NCI-H187 treated with DMSO at 0.1 percent for 48 hours (cell line): Measurements from ENCODE around the gene CUL5.
A peak's percentile ranks its signal among the peaks of the same experiment; 100 is the strongest.

Source experiments
- DNase-seq: peaks from one replicate; lab custom pipeline; 2025; lab: John Stamatoyannopoulos, UW

CUL5 gene

DNA sequence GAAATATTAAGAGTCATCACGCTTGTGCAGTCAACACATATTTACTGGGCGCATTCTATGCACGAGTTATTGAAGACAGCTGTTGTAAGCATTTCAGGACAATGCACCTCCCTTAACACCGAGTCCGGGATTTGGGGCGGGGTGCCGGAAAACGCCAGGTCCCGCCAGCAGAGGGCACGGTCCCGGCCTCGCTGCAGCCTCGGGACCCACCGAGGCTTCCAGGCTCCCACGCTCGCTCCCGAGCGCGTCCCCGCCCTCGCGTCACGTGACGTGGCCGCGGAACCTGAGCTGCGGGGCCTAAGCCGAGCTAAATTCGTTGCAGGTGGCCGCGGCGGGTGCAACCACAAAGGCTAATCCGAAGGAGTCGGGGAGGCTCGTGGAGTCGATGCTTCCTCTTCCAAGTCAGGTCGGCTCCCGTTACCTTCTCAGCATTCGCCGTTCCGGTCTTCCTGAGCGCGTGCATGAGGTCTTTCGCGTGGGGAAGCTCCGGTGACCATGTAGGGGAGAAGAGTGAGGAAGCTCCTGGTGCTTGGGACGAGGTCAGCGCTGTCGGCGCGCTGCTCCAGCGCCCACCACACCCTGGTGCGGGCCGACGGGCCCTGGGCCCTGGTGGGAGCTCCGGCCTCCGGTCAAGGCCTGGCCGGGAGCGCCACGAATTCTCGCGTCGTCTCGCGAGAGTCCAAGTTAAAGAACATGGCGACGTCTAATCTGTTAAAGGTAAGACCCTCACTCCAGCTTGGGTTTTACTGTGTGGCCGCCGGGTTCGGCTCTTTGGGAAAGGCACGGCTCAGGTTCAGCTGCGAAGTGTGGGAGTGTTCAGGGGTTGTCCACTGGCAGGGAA is at the start of gene CUL5:
TSS of gene CUL5 (plus strand) at position 243 of the 841 bp plus-strand sequence. CDS start at position 694, 451 bp downstream.
- DNase-seq, result peak; percentile 16

DNA sequence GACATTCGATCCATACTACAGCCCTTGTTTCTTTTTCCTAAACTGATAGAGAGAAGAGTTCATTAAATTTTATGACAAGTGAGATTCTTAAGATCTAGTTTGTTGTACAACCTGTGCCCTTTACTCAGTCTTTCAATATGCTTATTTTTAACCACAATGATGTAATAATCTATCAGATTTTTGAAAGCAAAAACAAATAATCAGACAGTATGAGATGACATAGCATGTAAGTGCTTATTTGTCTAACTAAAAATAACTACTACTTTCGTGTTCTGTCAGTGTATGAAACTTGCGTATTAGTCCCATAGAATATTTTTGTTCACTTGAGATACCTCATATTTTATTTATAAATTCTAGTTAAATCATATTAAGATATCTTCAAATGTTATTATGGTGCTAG is 47.2 kb upstream of the CUL5 start:
- no peak for DNase-seq

DNA sequence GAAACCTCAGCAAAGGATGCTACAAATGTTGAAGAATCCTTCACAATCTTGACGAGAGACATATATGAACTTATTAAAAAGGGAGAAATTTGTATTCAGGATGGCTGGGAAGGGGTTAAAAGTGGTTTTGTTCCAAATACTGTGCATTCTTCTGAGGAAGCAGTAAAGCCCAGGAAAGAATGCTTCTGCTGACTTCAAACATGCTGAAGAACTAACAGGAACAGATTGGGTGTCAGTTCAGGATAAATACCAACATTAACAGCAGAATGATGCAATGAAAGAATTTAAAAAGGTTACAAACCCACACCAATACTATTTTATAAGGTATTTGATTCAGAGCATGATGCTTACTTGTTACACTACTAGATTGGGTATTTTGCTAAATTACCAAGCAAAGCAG is 46.5 kb upstream of the CUL5 start:
- DNase-seq, result no peak

DNA sequence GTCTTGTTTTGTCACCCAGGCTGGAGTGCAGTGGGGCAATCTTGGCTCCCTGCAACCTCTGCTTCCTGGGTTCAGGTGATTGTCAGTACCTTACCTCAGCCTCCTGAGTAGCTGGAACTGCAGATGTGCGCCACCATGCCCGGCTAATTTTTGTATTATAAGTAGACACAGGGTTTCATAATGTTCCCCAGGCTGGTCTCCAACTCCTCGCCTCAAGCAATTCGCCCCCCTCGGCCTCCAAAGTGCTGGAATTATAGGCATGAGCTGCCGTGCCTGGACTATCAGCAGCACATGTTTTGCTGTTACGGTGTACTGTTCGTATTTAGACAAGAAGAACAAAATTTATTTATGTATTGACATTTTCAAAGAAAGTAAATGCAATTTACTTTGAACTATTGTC is 45.6 kb upstream of the CUL5 start:
- DNase-seq, result no peak

DNA sequence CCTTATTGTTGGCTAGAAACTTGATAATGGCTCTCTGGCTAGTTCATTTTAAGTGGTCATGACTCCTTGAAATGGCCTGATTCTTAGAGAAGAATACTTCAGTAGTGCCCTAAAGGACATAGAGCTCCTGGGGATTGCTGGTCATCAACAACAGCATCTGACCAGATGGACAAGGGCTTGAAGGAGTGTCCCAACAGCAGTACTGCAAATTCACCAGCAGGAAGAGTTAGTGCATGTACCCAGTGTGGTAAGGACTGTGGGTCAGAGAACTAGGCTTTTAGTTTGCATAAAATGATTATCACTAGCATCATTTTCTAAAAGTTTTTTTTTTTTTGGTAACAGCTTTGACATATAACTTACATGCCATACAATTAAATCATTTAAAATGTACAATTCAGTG is 39.5 kb upstream of the CUL5 start:
- no peak for DNase-seq

DNA sequence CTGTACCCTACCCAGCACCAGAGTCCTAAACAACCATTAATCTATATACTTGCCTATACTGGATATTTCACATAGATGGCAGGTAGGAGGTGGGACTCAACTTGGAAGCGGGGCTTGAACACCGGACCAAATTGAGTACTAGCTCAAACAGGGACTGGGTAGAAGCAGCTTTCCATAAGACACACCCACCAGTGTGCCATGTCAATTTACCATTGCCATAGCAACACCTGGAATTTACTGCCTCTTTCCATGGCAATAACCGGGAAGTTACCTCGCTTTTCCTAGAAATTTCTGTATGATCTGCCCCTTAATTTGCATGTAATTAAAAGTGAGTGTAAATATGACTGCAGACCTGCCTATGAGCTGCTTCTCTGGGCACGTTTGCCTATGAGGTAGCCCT is 38.6 kb upstream of the CUL5 start:
- no peak for DNase-seq

DNA sequence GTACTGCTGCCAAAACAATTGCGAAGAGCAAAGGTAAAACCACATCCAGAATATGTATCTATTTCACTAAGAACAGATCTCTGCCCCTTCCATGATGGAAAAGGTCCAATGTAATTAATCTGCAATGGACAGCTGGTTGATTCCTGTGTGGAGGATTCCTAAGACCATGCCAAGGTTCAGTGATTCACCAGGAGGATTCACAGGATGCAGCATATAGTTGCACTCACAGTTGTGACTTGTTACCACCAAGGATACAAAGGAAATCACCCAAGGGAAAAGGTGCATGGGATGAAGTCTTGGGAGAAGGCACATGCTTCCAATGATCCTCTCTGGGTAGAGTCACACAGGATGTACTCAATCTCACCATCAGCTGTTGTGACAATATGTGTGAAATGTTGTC is 35.1 kb upstream of the CUL5 start:
- DNase-seq, result no peak

DNA sequence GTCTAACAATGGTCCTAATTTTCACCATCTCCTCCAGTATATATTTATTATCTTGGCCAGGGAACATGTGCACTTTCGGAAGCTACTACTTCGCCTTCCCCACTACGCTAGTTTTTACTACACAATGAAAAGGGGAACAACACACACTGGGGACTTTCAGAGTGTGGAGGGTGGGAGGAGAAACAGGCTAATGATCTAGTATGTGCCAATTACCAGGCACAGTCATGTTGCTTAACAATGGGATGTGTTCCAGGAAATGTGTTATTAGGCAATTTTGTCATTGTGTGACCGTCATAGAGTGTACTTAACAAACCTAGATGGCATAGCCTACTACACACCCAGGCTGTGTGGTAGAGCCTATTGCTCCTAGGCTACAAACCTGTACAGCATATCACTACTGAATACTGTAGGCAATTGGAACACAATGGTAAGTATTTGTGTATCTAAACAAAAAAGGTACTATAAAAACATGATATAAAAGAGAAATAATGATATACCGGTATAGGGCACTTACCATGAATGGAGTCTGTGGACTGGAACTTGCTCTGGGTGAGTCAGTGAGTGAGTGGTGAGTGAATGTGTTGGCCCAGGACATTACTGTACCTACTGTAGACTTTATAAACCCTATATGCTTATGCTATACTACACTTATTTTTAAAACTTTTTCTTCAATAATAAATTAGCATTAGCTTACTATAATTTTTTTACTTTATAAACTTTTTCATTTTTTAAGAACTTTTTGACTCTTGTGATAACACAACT is 20.1 kb upstream of the CUL5 start:
- DNase-seq, result no peak

DNA sequence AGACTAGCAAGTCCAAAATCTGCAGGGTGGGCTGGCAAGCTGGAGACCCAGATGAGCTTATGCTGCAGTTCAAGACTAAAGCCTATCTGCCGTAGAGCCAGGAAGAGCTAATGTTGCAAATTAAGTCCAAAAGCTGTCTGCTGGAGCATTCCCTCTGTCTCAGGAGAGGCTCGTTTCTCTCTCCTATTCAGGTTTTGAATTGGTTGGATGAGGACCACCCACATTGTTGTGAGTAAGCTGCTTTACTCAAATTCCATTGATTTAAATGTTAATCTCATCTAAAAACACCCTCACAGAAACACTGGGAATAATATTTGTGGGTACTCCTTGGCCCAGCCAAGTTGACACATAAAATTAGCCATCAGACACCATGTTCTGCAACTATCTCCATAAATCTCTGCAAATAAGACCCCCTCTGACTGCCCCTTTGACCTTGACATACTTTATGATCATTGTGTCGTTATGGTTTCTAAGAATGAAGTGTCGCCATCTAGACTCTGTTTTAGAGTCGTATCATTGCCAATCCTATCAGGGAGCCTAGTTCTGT is 16.8 kb upstream of the CUL5 start:
- DNase-seq, result no peak

DNA sequence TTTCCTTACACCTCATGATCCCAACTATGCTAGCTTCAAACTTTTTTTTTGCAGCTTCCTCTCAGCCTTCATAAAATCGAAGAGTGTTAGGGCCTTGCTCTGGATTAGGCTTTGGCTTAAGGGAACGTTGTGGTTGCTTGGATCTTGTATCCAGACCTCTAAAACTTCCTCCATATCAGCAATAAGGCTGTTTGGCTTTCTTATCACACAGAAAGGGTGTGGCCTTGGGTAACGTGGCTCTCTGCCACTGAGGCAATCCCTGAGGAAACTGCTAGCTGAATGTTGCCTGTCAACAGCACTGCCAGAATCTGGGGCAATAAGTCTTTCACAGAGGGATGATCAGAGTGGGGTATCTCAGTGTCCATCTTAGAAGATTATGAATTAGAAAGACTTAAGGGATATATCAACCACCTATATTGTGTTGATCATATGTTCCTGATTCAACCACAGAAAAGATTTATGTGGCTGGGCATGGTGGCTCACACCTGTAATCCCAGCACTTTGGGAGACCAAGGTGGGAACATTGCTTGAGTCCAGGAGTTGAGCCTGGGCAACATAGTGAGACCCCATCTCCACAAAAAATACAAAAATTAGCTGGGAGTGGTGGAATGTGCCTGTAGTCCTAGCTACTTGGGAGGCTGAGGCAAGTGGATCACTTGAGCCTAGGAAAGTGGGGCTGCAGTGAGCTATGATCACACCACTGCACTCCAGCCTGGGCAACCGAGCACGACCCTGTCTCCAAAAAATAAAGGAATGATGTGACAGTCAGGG is 12.5 kb upstream of the CUL5 start:
- DNase-seq, result no peak

DNA sequence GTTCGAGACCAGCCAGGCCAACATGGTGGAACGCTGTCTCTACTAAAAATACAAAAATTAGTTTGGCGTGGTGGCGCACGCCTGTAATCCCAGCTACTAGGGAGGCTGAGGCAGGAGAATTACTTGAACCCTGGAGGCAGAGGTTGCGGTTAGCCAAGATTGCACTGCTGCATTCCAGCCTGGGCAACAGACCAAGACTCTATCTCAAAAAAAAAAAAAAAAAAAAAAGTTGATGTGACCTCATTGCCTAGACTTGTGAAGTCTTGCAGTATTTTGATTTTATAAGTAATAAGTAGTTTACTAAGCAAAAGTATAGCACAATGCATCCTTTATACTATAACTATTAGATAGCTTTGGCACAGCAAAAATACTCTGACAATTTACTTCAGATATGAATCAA is 9.9 kb upstream of the CUL5 start:
- no peak for DNase-seq

DNA sequence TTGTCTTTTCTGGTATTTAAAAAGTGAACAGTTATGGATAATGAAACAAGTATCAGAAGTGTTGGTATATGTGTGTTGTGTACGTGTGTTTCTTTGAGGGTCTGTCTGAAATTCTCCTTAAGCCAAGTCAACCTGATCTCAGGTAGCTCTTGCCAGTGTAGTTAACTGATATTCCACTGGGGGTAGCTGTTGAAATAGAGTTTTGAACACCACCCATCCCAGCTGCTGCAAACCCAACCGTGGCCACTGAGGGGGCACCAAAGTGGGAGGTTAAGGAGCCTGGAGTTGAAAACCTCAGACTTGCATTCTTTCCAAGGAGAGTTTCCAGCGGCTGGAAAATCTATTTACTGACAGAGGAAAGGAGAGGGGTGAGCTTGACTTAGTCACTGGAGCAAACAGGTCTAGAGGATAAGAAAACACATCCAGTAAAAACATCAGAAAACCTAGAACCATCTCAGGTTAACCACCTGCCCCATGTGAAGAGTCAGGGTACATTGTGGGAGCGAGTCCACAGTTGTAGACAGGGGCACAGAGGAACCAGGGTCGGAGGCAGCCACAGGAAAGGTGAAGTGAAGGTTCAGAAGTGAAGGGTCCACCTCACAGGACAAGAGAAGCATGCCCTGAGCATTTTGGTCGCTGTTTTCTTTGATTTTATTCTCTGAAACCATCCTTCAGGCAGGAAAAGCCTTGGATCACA is 8.8 kb upstream of the CUL5 start:
- DNase-seq, result no peak

DNA sequence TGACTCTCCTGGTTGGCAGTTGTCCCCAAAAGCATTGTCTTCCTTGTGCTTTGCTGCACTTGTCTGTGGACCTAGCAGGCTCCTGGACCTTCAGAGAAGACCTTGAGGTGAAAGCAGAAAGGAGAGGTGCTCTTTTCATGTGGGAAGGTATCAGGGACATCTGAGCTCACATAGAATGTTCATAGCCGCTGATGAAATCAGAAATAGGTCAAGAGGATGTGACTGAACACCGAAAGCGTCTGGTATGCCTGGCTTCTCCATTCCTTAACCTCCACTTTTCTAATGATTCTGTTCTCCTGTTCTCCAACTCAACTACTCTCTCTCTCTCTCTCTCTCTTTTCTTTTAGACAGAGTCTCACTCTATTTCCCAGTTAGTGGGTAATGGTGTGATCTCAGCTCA is 6.2 kb upstream of the CUL5 start:
- DNase-seq, result no peak

DNA sequence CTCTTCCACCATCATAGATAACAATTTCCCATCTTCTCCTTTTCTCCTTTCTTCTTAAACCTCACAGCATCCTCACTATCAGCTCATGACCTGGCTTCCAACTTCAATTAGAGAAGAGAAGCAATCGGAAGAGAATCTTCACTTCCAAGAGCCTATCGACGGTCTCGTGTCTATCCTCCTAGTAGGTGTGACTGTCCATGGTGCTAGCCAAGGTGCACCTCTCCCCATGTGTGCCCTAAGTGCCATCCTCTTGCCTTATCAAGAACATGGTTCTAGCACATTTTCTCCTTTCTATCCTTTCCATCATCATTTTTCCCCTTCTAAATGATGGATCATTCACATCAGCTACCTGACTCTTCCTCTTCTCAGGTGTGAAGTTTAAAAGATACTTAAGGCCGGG is 5.1 kb upstream of the CUL5 start:
- no peak for DNase-seq

DNA sequence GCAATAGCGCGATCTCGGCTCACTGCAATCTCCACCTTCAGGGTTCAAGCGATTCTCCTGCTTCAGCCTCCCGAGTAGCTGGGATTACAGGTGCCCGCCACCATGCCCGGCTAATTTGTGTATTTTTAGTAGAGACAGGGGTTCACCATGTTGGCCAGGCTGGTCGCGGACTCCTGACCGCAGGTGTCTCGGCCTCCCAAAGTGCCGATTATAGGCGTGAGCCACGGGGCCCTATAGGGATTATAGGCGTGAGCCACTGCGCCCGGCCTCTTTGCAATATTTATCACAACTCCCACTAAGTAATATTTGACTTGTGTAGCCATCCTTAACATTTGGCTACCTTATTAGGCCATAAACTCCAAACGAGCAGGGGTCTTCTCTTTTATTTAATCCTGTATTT is 879 bp upstream of the CUL5 start:
- no peak for DNase-seq

DNA sequence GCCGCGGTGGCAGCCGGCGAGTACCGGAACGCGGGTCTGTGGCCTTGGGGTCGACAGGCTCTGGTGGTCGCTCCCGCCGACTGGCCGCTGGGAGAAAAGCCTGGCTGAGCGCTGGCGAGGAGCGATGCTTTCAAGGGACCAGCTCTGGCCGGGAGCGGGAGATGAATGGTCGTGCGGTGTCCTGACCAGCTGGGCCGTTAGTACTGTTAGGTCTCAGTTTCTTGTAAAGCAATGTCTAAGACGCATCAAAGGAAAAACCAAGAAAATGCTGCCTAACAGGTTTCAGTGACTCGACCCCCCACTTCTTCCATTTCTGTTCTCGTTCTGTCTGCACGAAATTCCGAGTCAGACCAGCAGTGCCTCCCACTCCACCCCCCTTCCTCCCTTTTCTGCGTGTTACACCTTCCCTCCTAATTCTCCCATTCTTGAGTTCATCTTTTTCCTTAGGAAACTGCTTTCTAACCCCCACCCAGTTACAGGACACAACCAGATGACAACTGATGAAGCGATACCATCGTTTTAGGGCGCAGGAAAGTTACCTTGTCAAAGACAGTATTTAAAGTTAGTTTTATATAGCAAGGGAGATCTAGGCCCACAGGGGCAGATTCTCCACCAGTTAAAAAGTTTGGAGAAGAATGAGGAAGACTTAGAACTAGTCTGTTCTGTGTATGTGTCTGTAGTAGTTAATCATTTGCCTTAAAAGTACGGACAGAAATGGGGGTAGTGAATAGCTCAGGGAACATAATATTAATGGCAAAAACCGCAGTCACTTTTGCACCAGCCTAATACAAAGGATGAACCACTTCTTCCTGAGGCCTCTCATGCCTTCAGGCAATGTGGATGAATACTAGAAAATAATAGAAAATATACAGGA is 1.0 kb downstream of the CUL5 start:
- DNase-seq, result no peak

DNA sequence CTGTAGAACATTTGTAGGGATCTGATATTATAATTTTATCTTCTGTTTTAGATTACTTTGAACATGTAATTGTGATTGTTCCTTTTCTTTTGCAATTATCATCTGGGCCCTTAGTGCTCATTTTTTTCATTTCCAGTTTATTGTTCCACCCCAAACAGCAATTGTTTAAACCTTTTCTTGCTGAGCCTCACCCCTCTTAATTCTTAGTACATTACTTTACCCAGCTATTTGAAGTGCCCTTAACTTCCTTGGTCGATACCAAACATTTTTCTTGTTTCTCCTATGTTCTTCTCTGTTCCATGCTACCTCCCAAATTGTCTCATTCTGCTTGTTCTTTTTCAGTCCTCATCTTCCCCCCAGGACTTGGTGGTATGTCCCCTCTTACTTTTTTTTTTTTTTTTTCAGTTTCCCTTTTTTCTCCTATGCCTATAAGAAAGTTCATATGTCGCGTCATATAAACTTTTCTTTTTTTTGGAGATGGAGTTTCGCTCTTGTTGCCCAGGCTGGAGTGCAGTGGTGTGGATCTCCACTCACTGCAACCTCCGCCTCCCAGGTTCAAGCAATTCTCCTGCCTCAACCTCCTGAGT is 3.5 kb downstream of the CUL5 start:
- no peak for DNase-seq

DNA sequence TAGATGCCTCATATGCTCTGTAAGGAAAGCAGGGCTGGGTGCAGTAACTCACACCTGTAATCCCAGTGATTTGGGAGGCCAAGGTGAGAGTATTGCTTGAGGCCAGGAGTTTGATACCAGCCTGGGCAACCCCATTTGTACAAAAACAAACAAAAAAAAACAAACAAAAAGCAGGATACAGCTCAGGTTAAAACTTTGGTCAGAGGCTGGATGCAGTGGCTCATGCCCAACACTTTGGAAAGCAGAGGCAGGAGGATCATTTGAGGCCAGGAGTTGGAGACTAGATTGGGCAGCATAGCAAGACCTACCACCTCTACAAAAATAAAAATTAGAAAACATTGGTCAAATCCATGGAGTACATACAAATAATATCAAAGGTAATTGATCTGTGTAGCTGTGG is 7.9 kb downstream of the CUL5 start:
- DNase-seq, result no peak

DNA sequence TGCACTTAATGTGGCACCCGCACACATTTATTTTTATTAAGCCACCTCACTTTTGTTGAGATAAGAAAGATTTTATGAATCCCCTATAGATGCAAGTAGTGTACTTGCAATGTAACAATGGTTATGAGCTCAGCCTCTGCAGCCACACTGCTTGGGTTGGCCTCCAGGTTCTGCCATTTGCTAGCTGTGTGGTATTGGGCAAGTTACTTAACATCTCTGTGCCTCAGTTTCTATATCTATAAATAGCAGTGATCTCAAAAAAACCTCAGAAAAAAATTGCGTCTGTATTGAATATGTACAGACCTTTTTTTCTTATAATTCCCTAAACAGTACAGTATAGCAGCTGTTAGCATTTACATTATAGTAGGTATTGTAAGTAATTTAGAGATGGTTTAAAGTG is 10.0 kb downstream of the CUL5 start:
- DNase-seq, result no peak

DNA sequence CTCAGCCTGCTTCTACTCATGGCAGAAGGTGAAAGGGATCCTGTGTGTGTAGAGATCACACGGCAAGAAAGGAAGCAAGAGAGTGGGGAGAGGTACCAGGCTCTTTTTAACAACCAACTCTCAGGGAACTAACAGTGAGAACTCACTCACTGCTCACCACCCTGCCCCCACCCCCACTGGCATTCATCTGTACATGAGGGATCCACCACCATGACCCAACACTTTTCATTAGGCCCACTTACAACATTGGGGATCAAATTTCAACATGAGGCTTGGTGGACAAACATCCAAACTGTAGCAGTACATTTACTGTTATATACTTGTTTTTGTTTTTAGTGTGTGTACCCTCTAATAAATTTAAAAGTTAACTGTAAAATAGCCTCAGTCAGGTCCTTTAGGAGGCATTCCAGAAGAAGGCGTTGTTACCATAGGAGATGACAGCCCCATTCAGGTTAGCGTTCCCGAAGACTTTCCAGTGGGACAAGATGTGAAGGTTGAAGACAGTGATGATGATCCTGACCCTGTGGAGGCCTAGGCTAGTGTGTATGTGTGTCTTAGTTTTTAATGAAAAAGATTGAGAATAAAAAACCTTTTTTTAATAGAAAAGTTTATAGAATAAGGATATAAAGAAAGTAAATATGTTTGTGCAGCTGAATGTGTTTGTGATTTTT is 11.3 kb downstream of the CUL5 start:
- no peak for DNase-seq
